ENCODE measurements around the gene SIGLECL1.
A peak's percentile ranks its signal among the peaks of the same experiment; 100 is the strongest.

The SIGLECL1 gene

GRCh38 chr19:51253088-51253806 is 2.4 kb downstream of the SIGLECL1 start:
- peak in 1 of 5 experiments; percentile 84 for DNase-seq

- DNase-seq = peak in 1 of 5 experiments; percentile 96
Observed at GRCh38 chr19:51256155-51256625, 5.3 kb downstream of the SIGLECL1 start.

DNA sequence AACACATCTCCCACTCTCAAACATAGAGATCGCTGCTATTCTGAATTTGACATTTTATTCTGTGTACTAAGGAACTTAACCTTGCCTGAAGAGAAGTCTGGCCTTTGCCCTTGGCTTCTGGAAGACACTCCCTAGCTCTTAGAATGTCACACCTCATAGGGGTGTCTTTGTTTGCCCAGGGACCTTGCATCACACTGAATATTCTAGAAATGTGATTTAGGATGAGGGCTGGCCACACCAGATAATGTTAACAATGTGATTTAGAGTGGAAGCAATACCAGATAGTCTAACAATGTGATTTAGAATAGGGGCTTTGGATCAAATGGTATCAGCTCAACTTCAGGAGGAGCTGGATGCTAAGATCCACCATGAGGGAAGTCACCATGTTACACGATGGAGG is 6.6 kb downstream of the SIGLECL1 start:
- no peak for DNase-seq

DNA sequence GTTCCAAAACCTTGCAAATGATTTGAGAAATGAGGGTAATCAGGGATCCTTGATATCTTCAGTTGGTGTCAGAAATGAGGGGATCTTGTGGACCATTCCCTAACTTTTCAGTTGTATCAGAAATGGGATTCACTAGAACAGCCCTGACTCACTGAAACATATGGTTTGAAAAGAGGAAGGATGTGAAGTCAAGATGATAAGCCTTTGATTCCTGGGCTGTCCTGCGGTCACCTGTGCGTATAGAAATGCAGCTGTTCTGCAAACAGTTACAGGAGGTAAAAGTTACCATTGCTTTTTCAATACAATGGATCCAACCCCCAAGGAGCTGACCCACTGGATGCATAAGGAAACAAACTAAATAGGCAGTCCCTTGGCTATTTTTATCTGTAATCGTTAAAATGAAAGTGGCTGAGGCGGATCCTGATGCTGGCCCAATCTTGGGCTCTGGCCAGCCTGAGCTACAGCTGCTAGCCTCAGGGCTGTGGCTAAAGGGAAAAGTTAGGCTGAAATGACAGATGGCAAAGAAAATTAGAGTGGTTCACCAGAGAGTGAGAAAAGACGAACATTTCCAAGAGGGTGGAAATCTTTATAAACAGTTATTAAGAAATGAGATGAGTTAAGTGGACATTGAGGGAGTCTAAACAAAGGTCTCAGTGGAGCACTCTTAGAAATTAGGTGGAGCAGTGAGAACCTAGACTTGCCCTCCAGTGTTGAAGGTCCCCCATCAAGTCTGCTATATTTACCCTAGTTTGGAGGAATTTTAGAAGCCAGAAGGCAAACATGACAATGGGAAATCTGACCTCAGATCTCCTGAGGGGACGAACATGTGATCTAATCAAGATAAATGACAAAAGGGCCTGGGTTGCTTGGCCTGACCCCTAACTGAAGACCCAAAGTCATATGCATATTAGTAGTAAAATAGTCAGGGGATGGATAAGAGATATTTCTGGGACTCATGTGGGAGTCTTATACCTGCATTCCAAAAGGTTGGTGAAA is 7.6 kb downstream of the SIGLECL1 start:
- peak in 1 of 5 experiments; percentile 65 for DNase-seq

DNA sequence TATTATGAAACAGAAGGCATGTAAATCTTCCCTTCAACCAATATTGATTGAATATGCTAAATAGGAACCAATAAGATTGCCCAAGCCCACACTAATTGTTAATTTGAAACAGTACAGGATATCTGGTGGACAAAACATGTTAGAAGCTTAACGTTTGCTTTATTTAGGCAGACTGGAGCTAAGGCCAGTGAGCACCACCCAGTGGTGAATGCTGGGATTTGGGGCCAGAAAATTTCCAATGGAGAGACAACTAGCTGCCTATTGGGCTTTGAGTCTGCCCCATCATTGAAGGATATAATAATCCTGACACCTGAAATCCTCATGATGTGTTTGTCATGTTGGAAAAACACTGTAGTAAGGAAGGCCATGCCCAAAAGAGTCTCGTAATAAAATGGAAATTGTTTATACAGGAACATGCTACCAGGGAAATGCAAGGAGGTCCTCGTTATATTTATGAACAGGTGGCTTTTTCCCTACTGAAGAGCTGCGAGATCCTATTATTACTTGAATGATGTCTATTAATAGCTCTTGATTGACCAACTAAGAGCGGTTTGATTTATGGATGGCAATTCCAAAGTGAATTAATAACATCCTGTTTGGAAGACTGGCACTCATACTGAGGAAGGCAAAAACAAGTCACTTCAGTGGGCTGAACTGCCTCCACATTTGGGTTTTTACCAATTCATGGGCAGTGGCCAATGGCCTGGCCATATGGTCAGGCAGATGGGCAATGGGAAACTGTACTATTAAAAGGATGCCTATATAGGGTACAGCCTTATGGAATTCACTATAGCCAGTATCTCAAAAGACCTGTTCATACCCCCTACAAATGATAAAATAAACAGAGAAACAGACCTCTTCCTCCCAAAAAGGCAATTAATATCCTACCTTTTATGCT is 8.7 kb downstream of the SIGLECL1 start:
- peak in 2 of 5 experiments; percentile 16 to 80 for DNase-seq

DNA sequence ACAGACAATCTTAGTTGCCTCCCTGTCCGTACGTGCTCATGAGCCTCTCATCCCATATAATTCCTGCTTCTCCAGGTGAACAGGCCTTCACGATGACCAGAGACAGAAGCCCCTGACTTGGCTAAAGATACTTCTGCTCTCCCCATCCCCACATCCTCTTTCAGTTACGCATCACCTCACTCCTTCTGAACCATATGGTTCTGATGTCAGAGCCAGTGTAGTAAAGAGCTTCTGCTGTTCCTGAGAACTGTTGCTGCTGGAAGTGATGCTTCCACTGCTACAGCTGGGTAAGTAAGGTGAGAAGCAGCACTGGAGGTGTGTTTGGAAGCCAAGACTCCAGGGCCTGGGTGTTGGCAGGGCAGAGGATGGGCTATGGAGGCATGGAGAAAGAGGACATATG is 12.9 kb downstream of the SIGLECL1 start:
- peak in 1 of 5 experiments; percentile 58 for DNase-seq

GRCh38 chr19:51271067-51271466 is 20.2 kb downstream of the SIGLECL1 start:
- no peak for DNase-seq

DNA sequence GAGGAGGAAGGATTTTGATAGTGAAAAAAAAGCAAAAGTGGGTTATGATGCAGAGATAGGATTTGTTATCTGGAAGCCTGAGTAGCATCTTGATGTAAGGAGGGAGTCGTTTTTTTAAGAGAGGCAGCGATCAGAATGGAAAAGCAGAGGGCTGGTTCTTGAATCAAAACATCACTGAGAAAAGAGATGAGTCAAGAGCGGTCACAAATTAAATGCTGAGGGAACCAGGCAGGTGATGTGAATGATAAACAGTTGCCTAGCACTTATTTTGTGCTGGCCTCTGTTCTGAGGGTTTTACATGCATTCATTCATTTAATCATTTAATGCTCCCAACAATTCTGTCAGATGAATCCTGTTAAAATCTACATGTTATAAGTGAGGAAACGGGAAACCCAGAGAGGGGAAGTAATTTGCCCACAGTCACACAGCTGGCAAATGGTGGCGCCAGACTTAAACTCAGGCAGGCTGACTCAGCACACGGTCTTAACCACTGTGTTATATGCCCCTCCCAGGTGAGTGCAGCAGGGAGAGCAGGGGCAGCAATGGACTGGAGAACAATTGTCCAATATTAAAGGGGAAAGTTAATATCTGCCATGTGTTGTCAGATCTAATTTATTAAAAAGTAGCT is 21.4 kb downstream of the SIGLECL1 start:
- peak in 2 of 5 experiments; percentile 38 to 95 for DNase-seq

DNA sequence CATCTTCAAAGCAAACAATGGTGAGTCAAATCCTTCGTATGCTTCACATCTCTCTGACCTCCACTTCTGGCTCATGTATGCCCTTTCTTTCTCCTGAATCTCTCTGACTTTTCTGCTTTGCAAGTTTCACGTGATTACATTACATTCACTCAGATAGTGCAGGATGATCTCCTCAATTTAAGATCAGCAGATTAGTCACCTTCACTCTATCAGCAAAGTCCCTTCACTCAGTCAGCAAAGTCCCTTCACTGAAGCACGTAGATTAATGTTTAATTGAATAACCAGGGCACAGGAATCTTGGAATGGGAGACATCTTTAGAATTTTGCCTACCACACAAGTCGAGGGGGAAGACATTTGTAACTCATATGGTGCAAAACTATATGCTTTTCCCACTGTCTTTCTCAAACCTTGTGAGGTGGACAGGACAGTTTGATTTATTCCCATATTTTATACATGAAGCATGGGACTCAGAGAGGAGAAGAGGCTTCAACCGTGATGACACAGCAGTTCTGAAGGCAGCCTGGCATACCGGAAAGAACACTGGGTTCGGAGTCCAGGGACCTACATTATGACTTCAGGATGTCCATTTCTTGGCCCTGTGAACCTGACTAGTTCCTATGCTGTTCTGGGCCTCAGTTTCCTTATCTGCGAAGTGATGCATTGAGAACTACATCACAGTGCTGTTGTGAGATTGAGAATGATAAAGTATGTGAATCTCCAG is 23.3 kb downstream of the SIGLECL1 start:
- peak in 1 of 5 experiments; percentile 84 for DNase-seq

GRCh38 chr19:51277112-51277511 is 26.2 kb downstream of the SIGLECL1 start:
- DNase-seq = no peak

GRCh38 chr19:51282335-51282734 is 31.5 kb downstream of the SIGLECL1 start:
- DNase-seq = no peak

DNA sequence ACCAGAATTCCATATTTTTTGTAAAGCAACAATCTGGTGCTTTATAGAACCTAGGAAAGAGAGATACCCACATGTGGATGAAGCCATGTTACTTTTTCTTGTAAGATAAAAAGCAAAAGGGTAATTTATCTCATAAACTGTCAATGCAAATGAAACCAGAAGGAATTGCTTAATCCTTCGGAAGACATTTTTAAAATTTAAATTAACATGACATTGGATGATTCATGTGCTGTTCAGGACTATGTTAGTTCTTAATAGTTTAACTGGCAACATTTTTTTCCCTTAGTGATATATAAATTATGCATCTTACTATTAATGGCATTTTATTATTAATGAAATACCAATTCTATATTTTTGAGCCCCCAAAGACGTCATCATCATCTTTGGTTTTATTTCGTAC is 34.8 kb downstream of the SIGLECL1 start:
- no peak for DNase-seq

- DNase-seq = no peak
Observed at GRCh38 chr19:51289635-51290034, 38.8 kb downstream of the SIGLECL1 start.

DNA sequence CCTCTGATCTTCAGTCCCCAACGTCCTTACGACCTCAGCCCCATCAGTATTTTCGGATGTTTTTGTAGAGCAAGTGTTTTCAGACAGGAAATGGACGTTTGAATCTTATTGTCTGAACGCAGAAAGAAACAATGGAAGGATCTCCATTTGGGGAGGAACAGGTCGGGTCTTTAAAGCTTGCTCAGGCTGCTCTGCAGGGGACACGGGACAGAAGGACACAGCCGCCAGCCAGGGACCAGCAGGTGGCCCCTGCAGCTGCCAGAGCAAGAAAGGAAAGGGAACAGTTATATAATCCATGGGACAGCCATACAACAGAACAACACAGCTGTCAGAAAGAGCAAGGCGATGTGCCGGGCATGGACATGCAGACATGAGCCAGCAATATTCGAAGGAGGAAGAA is 42.1 kb downstream of the SIGLECL1 start:
- no peak for DNase-seq

DNA sequence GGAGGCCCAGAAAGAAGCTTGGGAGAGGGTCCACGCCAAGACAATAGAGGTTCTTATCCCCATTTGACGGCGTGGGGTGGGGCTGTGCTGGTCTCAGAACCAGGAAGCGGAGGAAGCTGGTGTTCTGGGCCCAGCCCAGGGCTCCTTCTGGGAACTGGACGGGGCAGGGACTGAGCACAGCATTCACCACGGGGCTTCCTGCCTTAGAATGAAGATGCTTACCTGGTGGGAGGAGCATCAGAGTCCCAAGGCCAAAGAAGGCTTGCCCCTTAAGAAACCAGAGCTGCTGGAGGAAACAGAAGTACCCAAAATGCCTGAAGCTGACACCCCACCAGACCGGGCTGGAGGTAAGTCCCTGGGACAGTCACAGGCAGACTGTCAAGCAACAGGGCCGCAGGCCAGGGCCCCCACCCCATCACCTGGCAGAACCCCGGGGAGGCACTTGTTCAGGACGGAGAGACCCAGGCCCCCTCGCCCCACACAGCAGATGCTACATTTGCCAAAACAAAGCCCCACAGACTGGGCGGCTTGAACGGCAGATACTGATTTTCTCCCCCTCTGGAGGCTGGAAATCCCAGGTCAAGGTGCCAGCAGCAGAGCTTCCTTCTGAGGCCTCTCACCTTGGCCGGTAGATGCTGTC is 42.8 kb downstream of the SIGLECL1 start:
- no peak for DNase-seq

GRCh38 chr19:51294211-51294976 is 43.5 kb downstream of the SIGLECL1 start:
- DNase-seq = peak in 1 of 5 experiments; percentile 61

DNA sequence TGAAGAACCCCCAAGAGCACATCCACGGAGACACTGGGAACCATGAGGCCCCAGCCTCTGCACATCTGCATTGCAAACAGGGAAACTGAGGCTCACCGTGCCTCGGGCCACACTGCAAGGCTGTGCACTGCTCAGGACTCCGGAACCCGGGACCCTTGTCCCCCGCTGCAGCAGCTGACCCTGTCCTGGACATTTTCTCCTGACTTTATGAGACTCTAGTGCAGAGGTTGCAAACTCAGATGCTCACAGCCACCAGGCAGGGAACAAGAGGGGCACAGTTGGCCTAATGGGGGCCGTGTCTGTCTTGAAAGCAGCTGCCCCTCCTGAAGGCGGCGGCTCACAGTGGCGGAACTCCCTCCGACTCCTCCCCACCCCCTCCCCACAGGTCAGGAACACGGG is 44.1 kb downstream of the SIGLECL1 start:
- DNase-seq = no peak

DNA sequence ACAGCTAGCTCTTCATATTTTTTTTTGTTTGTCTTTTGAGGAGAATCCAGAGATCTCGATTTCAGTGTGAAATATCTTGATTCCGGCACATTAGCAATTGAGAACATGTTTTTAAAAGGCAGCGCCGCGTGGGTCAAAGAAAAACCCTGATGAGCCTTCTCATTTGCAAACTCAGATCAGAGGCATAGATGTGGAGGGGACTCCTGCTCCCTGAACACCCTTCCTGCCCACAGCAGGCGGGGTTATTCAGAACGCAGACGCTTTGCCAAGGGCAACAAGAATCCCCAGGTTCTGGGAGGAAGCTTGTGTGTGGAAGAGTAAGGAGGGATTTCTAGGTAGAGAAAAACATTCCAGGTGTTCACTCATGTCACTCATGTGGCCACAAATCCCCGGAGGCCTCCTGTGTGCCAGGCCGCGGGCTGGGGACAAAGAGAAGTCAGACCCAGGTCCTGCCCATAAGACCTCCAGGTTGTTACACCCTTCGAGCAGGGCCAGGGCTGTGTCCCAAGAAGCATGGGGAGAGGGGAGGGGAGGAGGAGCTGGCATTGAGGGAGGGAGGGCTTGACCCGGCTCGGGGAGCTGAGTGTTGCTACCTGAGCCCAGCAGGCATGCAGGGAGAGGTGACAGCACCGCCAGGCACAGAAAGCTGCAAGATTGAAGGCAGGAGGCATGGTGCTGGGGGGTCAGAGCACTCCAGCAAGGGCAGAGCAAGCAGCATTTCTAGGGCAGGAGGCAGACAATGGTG is 44.7 kb downstream of the SIGLECL1 start:
- DNase-seq = no peak
